B cell (primary cell): ENCODE data around the gene FJX1.

Experiments used
- CTCF ChIP-seq: fragments of 200-600 bp; IDR thresholded peaks from one replicate; pipeline ENCODE4 v1.8.0; 2022; ENCODE audit warnings: antibody characterized with exemption, mild to moderate bottlenecking
- EZH2 ChIP-seq: IDR thresholded peaks from 2 replicates; pipeline ENCODE4 v1.6.1; 2012; ENCODE audit warnings: borderline replicate concordance, low read depth, mild to moderate bottlenecking, moderate library complexity, low read length; ENCODE audit not compliant: insufficient read depth, poor library complexity, severe bottlenecking

- TF ChIP-seq CTCF (no peak), EZH2 (no peak)
Measured at GRCh38 chr11:35617316-35617686, 959 bp upstream of the FJX1 start.
